GM19238 (cell line): Measurements from ENCODE around the gene RAB11FIP3.
"Not testable (repeated sequence)": the region's sequence is repeated elsewhere in the genome, so short reads cannot be mapped to it uniquely, and the experiment has no call there.

Source experiments
- DNase-seq: peaks from one replicate; pipeline ENCODE4 v3.0.0; 2011; ENCODE audit warnings: low spot score; ENCODE audit not compliant: insufficient read length

RAB11FIP3 gene

DNA sequence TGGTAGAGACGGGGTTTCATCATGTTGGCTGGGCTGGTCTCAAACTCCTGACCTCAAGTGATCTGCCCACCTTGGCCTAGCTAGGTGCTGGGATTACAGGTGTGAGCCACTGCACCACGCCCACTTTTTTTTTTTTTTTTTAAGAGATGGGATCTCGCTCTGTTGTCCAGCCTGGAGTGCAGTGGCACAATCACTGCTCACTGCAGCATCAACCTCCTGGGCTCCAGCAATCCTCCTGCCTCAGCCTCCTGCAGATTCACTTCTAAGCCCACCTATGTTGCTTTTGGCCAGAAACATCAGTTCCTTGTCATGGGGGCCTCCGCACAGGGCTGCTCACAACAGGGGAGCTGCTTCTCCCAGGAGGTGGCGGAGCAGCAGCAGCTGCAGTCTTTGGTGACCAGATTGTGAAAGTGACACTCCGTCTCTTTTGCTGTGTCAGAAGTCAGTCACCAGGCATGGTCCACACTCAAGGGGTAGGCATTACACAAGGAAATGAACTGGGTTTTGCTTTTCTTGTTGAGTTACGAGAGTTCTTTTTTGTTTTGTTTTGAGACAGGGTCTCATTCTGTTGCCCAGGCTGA, 32.9 kb upstream of the RAB11FIP3 start:
- DNase-seq: no peak

DNA sequence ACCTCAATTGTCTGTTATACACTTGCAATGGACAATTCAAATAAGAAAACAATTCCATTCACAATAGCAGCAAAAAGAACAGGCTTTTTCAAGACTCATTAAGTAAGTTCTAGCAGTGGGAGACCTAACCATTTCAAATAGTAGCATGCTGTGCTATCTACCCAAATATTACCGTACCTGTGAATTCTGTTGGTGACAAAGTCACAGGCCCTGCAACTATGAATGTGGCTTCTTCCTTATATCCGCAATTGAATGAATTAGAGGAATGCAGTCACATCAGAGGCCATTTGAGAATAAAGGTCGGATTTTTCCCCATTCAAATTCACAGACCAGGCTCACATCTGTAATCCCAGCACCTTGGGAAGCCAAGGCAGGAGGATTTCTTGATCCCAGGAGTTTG, 29.2 kb upstream of the RAB11FIP3 start:
- no peak for DNase-seq

DNA sequence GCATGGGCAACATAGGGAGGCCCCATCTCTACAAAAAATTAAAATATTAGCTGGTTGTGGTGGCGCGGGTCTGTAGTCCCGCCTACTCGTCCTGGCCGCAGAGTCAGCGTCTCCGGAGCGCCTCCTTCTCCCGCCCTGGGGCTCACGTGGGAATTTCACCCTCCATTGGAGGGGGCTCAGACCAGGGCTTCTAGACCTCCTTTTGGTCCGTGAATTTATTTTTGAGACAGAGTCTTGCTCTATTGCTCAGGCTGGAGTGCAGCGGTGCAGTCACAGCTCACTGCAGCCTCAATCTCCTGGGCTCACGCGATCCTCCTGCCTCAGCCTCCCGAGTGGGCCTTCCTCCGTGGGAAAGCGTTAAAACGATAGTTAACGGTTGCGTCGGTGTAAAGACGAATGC, 28.8 kb upstream of the RAB11FIP3 start:
- peak; percentile 54 for DNase-seq

DNA sequence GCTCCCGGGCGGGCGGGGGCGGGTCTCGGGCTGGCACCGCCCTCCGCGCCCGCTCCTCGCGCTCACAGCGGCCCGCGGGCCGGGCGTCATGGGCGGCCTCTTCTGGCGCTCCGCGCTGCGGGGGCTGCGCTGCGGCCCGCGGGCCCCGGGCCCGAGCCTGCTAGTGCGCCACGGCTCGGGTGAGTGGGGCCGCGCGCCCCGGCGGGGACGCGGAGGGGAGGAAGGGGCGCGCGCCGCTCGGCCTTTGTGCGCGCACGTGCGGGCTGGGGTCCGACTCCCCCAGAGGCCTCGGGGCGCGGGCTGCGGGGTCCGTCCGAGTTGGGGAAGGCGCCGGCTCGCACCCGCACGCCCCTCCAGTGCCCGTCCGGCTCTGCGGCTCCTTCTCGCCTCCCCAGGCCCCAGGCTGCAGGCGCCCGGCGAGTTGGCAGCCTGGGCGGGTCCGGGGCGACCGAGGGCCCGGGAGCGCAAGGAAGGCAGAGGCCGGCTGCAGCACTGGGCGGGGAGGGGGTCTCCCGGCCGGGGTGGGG, 28.3 kb upstream of the RAB11FIP3 start, which contains the start of gene NME4:
TSS of gene NME4 (plus strand) at position 65 of the 527 bp plus-strand sequence. CDS start at position 89, 24 bp downstream.
- peak; percentile 58 for DNase-seq

DNA sequence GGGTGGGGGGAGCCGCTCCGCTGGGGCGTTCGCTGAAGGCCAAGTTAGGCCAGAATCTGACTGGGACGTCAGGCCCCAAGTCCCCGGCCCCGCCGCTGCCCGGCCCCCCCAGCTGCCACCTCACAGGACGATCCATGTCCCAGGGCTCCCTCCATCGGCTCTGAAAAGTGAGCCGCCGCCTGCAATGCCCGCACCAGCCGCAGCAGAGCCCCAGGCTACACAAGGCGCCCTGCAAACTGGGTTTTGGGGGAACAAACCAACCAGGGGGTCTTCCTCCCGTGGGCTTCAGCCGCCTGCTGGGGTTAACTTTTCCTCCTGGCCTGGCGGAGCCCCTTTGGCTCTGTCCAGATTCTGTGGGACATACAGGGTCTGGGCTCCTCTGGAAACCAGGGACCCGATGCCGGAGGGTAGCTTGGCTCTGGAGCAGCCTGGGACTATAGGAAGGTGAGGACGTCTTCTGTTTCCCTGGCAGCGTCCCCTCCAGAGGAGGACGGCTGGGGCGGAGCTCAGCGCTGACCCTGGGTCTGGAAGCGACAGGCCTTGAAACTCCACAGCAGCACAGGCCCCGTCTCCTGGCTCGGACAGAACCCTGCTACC, 27.6 kb upstream of the RAB11FIP3 start:
- DNase-seq: peak; percentile 55

DNA sequence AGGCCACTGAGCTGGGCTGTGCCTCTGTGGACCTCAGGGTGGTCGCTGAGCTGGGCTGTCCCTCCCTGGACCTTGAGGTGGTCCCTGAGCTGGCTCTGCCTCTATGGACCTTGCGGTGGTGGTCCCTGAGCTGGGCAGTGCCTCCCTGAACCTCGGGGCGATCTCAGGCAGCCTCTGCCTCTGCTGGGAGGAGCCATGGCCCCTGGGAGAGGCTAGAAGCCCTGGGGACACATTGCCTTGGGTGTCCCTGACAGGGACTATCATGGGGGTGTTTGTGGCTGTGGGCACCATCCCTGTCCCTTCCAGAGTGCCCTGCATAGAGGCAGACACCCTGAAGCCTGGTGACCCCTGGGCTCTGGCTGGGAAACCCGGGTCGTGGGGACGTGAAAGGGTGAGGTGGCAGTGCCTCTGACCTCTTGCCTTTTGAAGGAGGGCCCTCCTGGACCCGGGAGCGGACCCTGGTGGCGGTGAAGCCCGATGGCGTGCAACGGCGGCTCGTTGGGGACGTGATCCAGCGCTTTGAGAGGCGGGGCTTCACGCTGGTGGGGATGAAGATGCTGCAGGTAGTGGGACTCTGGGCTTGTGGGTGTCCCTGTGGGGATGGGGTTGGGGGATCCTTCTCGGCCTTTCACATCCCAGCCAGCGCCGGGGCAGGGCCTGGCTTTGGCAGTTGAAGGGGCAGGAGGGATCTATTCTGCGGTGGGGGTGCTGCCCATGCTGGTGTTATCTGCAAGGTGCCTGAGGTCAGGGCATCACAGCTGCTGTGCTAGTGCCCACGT, 26.7 kb upstream of the RAB11FIP3 start:
- DNase-seq: no peak

DNA sequence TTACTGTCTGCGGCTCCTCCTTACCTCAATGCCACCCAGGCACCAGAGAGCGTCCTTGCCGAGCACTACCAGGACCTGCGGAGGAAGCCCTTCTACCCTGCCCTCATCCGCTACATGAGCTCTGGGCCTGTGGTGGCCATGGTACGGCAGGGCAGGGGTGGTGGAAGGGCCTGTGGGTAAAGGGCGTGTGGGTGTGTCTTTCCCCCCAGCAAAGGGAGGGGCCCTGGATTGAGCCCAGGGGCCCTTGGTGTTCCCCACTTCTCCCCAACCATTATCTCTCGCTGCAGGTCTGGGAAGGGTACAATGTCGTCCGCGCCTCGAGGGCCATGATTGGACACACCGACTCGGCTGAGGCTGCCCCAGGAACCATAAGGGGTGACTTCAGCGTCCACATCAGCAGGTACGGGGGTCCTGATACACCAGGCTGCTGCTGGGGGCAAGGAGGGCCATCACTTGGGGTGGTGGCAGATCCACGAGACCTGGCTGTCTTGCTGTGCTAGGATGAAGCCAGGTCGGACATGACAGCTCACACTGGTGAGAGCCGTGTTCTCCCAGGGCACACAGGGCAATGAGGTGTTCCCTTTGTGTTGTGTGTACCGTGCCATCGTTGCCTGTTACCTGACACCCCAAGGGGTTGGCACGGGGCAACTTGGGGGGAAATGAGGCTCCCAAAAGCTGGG, 26.0 kb upstream of the RAB11FIP3 start:
- DNase-seq: no peak

DNA sequence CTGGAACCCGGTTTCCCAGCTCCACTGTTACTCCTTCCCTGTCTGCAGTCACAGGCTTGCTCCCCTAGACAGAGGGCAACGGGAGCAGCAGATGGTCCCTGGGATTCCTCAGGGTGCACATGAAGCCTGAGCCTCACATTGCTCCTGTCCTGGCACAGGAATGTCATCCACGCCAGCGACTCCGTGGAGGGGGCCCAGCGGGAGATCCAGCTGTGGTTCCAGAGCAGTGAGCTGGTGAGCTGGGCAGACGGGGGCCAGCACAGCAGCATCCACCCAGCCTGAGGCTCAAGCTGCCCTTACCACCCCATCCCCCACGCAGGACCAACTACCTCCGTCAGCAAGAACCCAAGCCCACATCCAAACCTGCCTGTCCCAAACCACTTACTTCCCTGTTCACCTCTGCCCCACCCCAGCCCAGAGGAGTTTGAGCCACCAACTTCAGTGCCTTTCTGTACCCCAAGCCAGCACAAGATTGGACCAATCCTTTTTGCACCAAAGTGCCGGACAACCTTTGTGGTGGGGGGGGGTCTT, 25.3 kb upstream of the RAB11FIP3 start:
- no peak for DNase-seq

DNA sequence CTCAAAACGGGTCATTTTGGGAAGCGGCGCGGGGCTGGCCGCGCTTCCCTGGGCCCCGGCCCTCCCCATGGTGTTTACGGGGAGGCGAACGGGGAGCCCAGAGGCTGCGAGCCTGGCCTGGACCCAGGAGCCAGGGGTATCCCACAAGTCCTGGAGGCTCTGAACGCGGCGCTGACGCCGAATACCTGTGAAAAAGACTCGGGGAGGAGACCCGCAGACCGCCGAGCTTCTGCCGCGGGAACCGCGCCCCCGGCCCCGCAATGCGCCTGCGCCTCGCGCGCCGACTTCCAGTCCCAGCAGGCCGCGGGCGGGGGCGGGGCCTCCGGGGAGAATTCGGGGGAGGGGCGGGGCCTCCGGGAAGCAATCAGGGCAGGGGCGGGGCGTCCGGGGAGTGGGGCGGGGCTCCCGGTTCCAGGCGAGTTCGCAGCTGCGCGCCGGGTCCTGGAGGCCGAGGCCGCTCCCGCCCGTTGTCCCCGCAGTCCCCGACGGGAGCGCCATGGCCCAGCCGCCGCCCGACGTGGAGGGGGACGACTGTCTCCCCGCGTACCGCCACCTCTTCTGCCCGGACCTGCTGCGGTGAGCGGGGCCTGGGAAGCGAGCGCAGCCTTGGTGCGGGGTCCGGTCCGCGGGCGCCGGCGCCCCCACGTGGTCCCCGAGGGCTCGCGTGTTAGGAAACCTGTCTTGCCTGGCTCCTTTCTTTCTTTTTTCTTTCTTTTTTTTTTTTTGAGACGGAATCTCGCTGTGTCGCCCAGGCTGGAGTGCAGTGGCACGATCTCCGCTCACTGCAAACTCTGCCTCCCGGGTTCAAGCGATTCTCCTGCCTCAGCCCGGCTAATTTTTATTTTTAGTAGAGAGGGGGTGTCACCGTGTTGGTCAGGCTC, 23.7 kb upstream of the RAB11FIP3 start, which contains the start of gene DECR2:
TSS of gene DECR2 (plus strand) at position 418 of the 881 bp plus-strand sequence. CDS start at position 497, 79 bp downstream.
- peak; percentile 97 for DNase-seq

DNA sequence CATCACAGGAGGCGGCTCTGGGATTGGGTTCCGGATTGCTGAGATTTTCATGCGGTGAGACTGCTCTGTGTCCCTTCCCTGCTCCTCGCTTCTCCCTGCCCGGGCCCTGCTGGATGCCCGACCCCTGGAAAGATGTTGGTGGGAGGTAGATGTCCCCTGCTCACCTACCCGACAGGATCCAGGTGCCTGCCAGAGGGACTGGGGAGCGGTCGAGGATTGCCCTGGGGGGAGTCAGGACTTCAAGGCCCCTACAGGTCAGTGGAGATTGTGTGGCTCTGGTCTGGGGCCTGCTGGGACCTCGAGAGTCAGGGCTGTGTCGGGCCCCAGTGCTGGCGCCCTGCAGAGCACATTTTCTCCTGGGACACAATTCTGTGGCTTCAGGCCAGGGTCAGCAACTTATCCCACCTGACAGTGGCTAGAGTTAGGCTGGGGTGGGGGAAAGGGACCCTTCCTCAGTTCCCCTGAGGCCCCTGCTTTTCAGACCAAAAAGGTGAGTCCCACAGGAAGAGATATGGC, 20.4 kb upstream of the RAB11FIP3 start:
- DNase-seq: no peak

DNA sequence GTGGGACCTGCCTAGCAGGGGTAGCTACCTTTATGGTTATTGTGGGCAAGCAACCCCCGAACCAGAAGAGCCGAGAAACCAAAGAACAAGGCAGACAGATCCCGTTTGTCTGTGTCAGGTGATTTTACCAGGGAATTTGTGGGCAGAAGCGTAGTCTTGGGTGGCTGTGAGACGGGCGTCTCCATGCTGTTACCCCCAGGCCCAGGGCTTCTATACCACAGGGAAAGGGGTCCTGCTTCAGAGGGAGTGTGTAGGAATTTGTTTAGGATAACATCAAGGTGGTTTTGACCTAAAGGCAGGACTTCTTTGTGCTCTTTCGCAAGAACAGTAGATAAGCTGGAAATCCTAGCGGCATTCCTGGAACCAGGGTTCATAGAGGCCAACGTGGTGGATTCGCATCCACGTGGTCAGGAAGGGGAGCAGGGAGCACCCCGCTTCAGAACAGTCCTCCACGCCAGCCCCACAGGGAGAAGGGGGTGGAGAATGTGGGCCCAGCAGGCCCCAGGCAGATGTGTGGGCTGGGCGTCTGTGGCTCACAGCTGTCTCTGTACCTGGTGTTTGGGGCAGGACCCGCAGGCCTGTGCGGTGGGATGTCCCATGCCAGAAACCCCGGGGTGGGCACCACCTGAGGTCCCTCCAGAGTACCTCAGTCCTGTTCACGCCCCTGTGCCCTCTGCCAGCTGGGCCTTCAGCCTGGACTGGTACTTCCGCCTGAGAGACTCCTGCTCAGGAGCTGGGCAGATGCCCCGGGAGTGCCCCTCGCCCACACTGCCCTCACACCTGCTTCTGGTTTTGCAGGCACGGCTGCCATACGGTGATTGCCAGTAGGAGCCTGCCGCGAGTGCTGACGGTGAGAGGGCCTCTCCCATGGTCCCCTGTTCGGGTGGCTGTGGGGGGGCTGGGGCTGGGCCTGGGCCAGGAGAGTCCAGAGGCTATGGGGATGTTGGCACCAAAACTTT, 19.6 kb upstream of the RAB11FIP3 start:
- DNase-seq: no peak

DNA sequence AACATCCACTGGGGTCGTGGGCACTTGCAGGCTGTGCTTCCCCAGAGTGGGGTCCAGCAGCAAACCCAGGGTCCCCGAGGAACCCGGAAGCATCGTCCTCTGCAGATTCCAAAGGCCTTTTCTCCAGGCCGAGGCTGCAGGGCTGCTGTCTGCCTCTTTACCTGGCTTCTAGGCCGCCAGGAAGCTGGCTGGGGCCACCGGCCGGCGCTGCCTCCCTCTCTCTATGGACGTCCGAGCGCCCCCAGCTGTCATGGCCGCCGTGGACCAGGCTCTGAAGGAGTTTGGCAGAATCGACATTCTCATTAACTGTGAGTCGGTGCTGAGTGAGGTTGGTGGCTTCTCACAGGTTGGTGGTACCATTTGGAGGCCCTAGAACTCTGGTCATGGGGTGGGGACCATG, 18.2 kb upstream of the RAB11FIP3 start:
- DNase-seq: no peak

DNA sequence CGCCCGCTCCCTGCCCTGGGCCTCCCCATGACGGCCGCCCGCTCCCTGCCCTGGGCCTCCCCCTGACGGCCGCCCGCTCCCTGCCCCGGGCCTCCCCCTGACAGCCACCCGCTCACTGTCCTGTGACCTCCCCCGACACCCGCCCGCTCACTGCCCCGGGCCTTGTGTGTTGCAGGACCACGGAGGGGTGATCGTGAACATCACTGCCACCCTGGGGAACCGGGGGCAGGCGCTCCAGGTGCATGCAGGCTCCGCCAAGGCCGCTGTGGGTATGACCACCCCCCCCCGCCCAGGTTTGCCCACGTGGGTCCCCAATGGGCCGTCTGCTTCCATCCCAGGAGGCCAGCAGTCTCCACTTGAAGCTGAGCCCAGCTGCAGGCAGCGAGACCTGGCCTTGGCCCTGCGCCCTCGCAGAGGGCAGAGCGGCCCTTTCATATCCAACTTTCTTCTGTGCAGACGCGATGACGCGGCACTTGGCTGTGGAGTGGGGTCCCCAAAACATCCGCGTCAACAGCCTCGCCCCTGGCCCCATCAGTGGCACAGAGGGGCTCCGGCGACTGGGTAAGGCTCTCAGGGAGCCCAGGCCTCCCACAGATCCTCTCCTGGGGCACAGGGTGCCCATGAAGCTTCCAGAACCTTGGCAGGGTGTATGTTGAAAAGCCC, 14.8 kb upstream of the RAB11FIP3 start:
- DNase-seq: no peak

DNA sequence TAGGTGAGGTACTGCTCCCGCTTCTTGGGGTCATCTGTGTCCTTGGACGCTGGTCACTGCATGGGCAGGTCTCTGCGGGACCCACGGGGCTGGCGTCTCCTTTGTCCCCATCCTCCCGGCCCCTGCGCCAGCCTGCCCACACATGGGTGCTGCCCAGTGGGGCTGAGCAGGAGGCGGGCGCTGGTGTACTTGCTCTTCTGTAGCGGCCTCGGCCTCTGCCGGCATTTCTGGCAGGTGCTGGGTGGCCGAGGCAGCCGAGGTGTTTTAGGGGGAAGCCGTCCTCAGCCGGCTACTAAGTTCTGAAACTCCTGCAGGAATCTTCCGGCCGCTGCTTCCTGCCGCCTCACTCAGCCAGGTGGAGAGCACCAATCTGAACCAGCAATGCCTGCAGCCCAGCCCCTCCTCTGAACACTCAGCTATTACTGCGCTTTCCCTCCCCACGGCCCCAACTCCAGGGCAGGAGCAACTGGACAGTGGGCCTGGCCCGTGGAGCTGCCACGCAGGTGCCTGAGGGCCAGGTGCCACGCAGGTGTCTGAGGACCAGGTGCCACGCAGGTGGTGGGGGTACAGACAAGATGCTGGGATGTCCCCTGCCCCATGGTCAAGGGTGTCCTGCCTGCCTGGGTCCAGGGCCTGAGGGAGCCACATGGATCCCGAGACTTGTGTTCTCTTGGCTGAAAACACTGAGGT, 13.7 kb upstream of the RAB11FIP3 start:
- no peak for DNase-seq

DNA sequence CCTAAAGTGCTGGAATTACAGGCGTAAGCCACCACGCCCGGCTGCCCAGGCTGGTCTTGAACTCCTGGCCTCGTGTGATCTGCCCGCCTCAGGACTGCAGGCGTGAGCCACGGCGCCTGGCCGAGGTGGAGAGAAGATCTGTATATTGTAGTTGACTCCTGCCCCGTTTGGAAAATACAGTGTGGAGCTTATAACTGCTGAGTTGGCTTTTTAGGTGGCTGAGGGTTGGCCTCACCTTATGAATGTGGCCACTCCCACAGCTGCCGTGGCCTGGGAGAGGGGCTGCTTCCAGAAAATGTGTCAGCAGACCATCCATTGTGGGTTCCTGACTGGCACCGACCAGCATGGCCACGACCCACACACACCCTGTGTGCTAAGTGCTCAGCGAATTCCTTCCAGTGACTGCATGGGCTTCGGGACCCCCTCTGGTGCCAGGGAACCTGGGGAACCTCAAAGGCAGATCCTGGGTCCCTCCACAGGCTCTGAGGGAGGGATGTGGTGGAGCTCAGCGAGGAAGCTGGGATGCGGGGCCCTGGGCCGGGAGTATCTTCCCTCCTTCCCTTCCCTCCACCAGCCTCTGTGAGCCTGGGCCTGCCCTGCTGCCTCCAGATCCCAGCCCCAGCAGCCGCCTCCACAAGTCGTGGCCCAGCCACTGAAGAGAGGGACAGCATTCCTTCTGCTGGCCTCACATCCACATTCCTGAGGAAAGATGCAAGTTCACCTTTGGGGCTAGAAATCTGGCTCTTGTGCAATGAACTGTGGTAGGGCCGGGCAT, 10.9 kb upstream of the RAB11FIP3 start:
- no peak for DNase-seq

DNA sequence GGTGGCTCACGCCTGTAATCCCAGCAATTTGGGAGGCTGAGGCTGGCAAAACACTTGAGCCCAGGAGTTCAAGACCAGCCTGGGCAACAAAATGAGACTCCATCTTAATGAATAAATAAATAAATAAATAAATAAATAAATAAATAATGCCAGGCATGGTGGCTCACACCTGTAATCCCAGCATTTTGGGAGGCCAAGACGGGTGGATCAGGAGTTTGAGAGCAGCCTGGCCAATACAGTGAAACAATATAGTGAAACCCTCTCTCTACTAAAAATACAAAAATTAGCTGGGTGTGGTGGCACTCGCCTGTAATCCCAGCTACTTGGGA, 10.3 kb upstream of the RAB11FIP3 start:
- DNase-seq: not testable (repeated sequence)

DNA sequence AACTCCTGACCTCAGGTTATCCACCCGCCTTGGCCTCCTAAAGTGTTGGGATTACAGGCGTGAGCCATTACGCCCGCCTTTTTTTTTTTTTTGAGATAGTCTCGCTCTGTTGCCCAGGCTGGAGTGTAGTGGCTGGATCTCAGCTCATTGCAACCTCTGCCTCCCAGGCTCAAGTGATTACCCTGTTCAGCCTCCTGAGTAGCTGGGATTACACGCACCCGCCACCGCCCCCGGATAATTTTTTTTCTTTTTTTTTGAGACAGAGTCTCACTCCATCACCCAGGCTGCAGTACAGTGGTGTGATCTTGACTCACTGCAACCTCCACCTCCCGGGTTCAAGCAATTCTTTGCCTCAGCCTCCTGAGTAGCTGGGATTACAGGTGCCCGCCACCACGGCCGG, 3.3 kb upstream of the RAB11FIP3 start:
- DNase-seq: not testable (repeated sequence)
